K562 (cell line): ENCODE measurements around the gene SPINT1. TPM values are rescaled to one million over a fixed set of nuclear protein-coding genes. Genes with fewer than 3 reads are reported as not detected.
A peak's percentile ranks its signal among the peaks of the same experiment; 100 is the strongest.

Experiments used
- ATAC-seq: fragments of 200-7000 bp; cut with Tn5 transposase; 3 replicates; pipeline ENCODE4 v1.9.1; 2020; ENCODE audit warnings: moderate library complexity
- BruUV-seq: library from RNA; stranded (reverse); fragments of 400-500 nt; replicated peaks from 2 replicates; lab custom pipeline; 2021; lab: Mats Ljungman, UMichigan
- CTCF ChIA-PET: fragments of 300-600 bp; formaldehyde crosslinking; extraction: SDS; loops from one replicate; lab custom pipeline; 2021; ENCODE audit warnings: low intra/inter-chr PET ratio; lab: Yijun Ruan, JAX
- POLR2A ChIA-PET: fragments of 300-600, 350-650 bp; sonication (Branson Sonifier 250); formaldehyde crosslinking; extraction: SDS; loops from one replicate; lab custom pipeline; 2021; ENCODE audit warnings: antibody characterized with exemption, inconsistent platforms; lab: Yijun Ruan, JAX
- DNase-seq, 4 experiments: peaks; one replicate each; pipeline versions ENCODE4 v3.0.0 to v3.0.0-alpha.2; 2011 to 2018; ENCODE audit warnings: low spot score in 3 of 4, mixed read lengths in 3 of 4; ENCODE audit errors: extremely low read depth in 1 of 4
- FAIRE-seq: peaks from 2 replicates; lab custom pipeline; 2011; peaks lifted over from hg19 to GRCh38; lab: Jason Lieb, UNC
- H2AFZ ChIP-seq: 2 replicates; pipeline ENCODE4 v1.6.0; 2011; ENCODE audit warnings: low read depth, low read length, control low read depth, inconsistent platforms
- H3K27ac ChIP-seq: fragments of 200-600 bp; 3 replicates; pipeline ENCODE4 v1.8.0; 2011; ENCODE audit warnings: low read depth, mild to moderate bottlenecking, control low read depth, inconsistent platforms, low read length, moderate library complexity, mixed read lengths; ENCODE audit errors: extremely low read depth
- H3K27me3 ChIP-seq, 2 experiments: fragments of 300-600 bp in 1 of 2; 2 replicates in 1 of 2; 3 replicates in 1 of 2; pipeline versions ENCODE4 v1.6.0 to v1.8.0; 2011; ENCODE audit warnings: inconsistent platforms in 2 of 2, low read length in 2 of 2, mild to moderate bottlenecking in 1 of 2, mixed read lengths in 1 of 2, moderate library complexity in 1 of 2; ENCODE audit not compliant: control insufficient read depth in 2 of 2, insufficient read depth in 2 of 2
- H3K36me3 ChIP-seq: fragments of 300-600 bp; 3 replicates; pipeline ENCODE4 v1.8.0; 2011; ENCODE audit warnings: mild to moderate bottlenecking, low read length, inconsistent platforms; ENCODE audit not compliant: control insufficient read depth, insufficient read depth
- H3K4me1 ChIP-seq, 2 experiments: fragments of 200-600 bp in 1 of 2; replicated peaks in 1 of 2; 2 replicates in 1 of 2; 3 replicates in 1 of 2; pipeline versions ENCODE4 v1.5.1 to v1.8.0; 2011; ENCODE audit warnings: inconsistent platforms in 2 of 2, low read length in 2 of 2, mild to moderate bottlenecking in 1 of 2, mixed read lengths in 1 of 2, moderate library complexity in 1 of 2; ENCODE audit not compliant: control insufficient read depth in 2 of 2, insufficient read depth in 2 of 2
- H3K4me2 ChIP-seq: 2 replicates; pipeline ENCODE4 v1.6.1; 2011; ENCODE audit warnings: low read length, control low read depth, inconsistent platforms, mixed read lengths; ENCODE audit not compliant: insufficient read depth
- H3K4me3 ChIP-seq: fragments of 200-600 bp; sonication (generic), shearing (Covaris generic); 2 replicates; pipeline ENCODE4 v1.5.1; 2016; ENCODE audit warnings: control low read depth, inconsistent platforms
- H3K79me2 ChIP-seq: fragments of 200-600 bp; 3 replicates; pipeline ENCODE4 v1.8.0; 2011; ENCODE audit warnings: low read length, inconsistent platforms; ENCODE audit not compliant: control insufficient read depth, insufficient read depth
- H3K9ac ChIP-seq, 2 experiments: 2 replicates each; pipeline versions ENCODE4 v1.6.0 to v1.6.1; 2011; ENCODE audit warnings: low read depth in 2 of 2, low read length in 2 of 2, control low read depth in 1 of 2, inconsistent platforms in 1 of 2, mild to moderate bottlenecking in 1 of 2, mixed read lengths in 1 of 2; ENCODE audit not compliant: insufficient read depth in 1 of 2
- H3K9me1 ChIP-seq: one replicate; pipeline ENCODE4 v1.6.0; 2011; ENCODE audit warnings: inconsistent platforms, mild to moderate bottlenecking, low read length, moderate library complexity; ENCODE audit not compliant: control insufficient read depth, insufficient read depth
- H3K9me3 ChIP-seq: replicated peaks from 2 replicates; pipeline ENCODE4 v1.5.1; 2011; ENCODE audit warnings: low read depth, low read length, inconsistent platforms; ENCODE audit not compliant: control insufficient read depth, insufficient read depth
- H4K20me1 ChIP-seq: replicated peaks from 2 replicates; pipeline ENCODE4 v1.6.1; 2011; ENCODE audit warnings: low read length, inconsistent platforms, mixed read lengths; ENCODE audit not compliant: control insufficient read depth, insufficient read depth
- CBX1 ChIP-seq: sonication (generic); IDR thresholded peaks from 2 replicates; pipeline ENCODE4 v1.6.1; 2016; ENCODE audit warnings: antibody characterized with exemption, low read depth, mild to moderate bottlenecking
- CREB5 ChIP-seq: fragments of 250-450 bp; sonication (Bioruptor Pico); IDR thresholded peaks from 2 replicates; pipeline ENCODE4 v1.5.0; 2020; ENCODE audit warnings: mild to moderate bottlenecking
- FOXO4 ChIP-seq: fragments of 450-650 bp; formaldehyde crosslinking; IDR thresholded peaks from 2 replicates; pipeline ENCODE4 v1.4.0; 2020; ENCODE audit warnings: mild to moderate bottlenecking, moderate library complexity
- LEF1 ChIP-seq: fragments of 450-650 bp; IDR thresholded peaks from 2 replicates; pipeline ENCODE4 v1.6.1; 2016; ENCODE audit warnings: mild to moderate bottlenecking
- MNT ChIP-seq, 2 experiments: fragments of 450-650 bp; conservative IDR thresholded peaks; 2 replicates each; pipeline ENCODE4 v1.6.1; 2017; ENCODE audit warnings: mild to moderate bottlenecking in 2 of 2, moderate library complexity in 2 of 2
- POU5F1 ChIP-seq: fragments of 150-350 bp; IDR thresholded peaks from 2 replicates; pipeline ENCODE4 v1.6.1; 2014; ENCODE audit warnings: borderline replicate concordance, low read length, low read depth, mild to moderate bottlenecking; ENCODE audit not compliant: partially characterized antibody
- RBM25 ChIP-seq: fragments of 200-400 bp; formaldehyde crosslinking; IDR thresholded peaks from 2 replicates; pipeline ENCODE4 v1.6.1; 2018; ENCODE audit warnings: low read length, low read depth, moderate library complexity; ENCODE audit not compliant: severe bottlenecking
- RCOR1 ChIP-seq, 2 experiments: IDR thresholded peaks; 2 replicates each; pipeline ENCODE4 v1.6.1; 2012; ENCODE audit warnings: low read depth in 2 of 2, low read length in 2 of 2, borderline replicate concordance in 1 of 2, improper control_type of control experiment in 1 of 2
- SETDB1 ChIP-seq: IDR thresholded peaks from one replicate; pipeline ENCODE4 v1.6.1; 2012; ENCODE audit warnings: low read length, control low read depth, inconsistent platforms
- SMARCA5 ChIP-seq: fragments of 450-650 bp; IDR thresholded peaks from 2 replicates; pipeline ENCODE4 v1.6.1; 2016
- SPI1 ChIP-seq: IDR thresholded peaks from 2 replicates; pipeline ENCODE4 v1.6.1; 2011; ENCODE audit warnings: low read depth, low read length, control low read depth, borderline replicate concordance
- TCF7 ChIP-seq: sonication (generic); IDR thresholded peaks from 2 replicates; pipeline ENCODE4 v1.6.1; 2016; ENCODE audit warnings: antibody characterized with exemption, borderline replicate concordance
- ZNF175 ChIP-seq: fragments of 200-800 bp; sonication (Bioruptor generic); IDR thresholded peaks from 2 replicates; pipeline ENCODE4 v1.6.1; 2016; ENCODE audit warnings: low read depth, mild to moderate bottlenecking, missing genetic modification characterization, missing compliant biosample characterization
- ZNF282 ChIP-seq: sonication (generic); formaldehyde crosslinking; IDR thresholded peaks from 2 replicates; pipeline ENCODE4 v1.8.1; 2023; ENCODE audit warnings: missing genetic modification reagents
- ZNF57 ChIP-seq: fragments of 450-650 bp; formaldehyde crosslinking; IDR thresholded peaks from 2 replicates; pipeline ENCODE4 v1.4.0; 2020; ENCODE audit warnings: mild to moderate bottlenecking, moderate library complexity
- WGBS: fragments of 100-300 bp; shearing (Covaris generic); methylation state at CpG from one replicate; pipeline ENCODE4 v1.1.6; 2016; ENCODE audit warnings: low coverage, mixed read lengths; ENCODE audit not compliant: insufficient coverage; ENCODE audit errors: missing lambda C conversion rate; 5-methylcytosine and 5-hydroxymethylcytosine counted together
- in situ Hi-C: fragments of 300-500 bp; cut with MboI; formaldehyde crosslinking; loops from 4 replicates; pipeline ENCODE4 v1.15.0; 2018; ENCODE audit warnings: inconsistent platforms, mixed read lengths
- intact Hi-C: fragments of 100-400 bp; cut with micrococcal nuclease; formaldehyde crosslinking; loops from 2 replicates; pipeline ENCODE4 v1.14.2; 2022
- polyA plus RNA-seq, 8 experiments: library from polyadenylated mRNA; depleted of rRNA in 4 of 8; stranded (reverse) in 5 of 8; unstranded in 3 of 8; fragments of >200 nt; fragmentation: Nextera tagmentation in 2 of 8; fragmentation: Illumina TruSeq in 1 of 8; extraction: Ambion mirVana in 2 of 8; extraction: Trizol in 1 of 8; gene quantifications; 2 replicates each; pipeline versions ENCODE4 v1.2.1 to v1.2.3, GENCODE V29; 2011 to 2014; ENCODE audit warnings: inconsistent platforms in 1 of 8, missing spikeins in 1 of 8
- total RNA-seq, 7 experiments: library from RNA; depleted of rRNA in 6 of 7; stranded (reverse); fragments of >200 nt in 6 of 7; fragmentation: Illumina TruSeq in 2 of 7; extraction: Trizol in 2 of 7; gene quantifications; 2 replicates each; pipeline versions ENCODE4 v1.2.1 to v1.2.3, GENCODE V29; 2011 to 2021; ENCODE audit warnings: low replicate concordance in 1 of 7

The SPINT1 gene
- total and polyA plus RNA-seq, 9 of the 15 experiments (the other 6 are each of a cell fraction or from before 2014, with no cell fraction given): 0.78 to 4.5 (median 1.5) TPM

GRCh38 chr15:40807028-40807887, 36.6 kb upstream of the SPINT1 start, which contains the start of the genes DNAJC17 and ZFYVE19 (continued):
- TF ChIP-seq POU5F1 (peak; percentile 83), TCF7 (0 out of 2 replicates have a peak, but pooled peaks have one; percentile 13), MNT (conservative IDR thresholded peaks at IDR 0.05) (peak; percentile 34 to 77), ZNF175 (peak; percentile 77; the same call in 1 of the 2 replicates), SPI1 (no peak)

- POLR2A ChIA-PET: interaction anchor here (0.7 to 1.8 kb wide), 4 partner anchors 8 to 340 kb away, joined by 3 to 12 read pairs (median 3); no protein-coding TSS in a partner anchor
- TF ChIP-seq ZNF57 (CRISPR knock-in tag) (no peak), SMARCA5 (peak; percentile 84), LEF1 (0 out of 2 replicates have a peak, but pooled peaks have one; percentile 26), ZNF282 (CRISPR knock-in tag) (no peak), RCOR1 (IDR thresholded peaks at IDR 0.05; ENCODE audit: borderline replicate concordance in 1 of 2, low read depth in 2 of 2, low read length in 2 of 2) (peak in 1 of 2 experiments; percentile 63; a peak in 1 of 4 replicates), TCF7 (no peak), RBM25 (peak; percentile 86), CREB5 (no peak), CBX1 (peak; percentile 84; the same call in 1 of the 2 replicates), FOXO4 (CRISPR knock-in tag) (no peak), SETDB1 (no peak)
Observed at GRCh38 chr15:40807888-40808461, 35.9 kb upstream of the SPINT1 start.

More at GRCh38 chr15:40807888-40808461, 35.9 kb upstream of the SPINT1 start:
- CTCF ChIA-PET: no interaction called here
- Histone ChIP-seq H3K4me1 (peaks cover 15 to 17% of the 10 kb centered on the region in 2 experiments; a peak in 4 of 5 replicates), H3K27ac (peak overlapping the region; percentile 16; the same call in 2 of the 3 replicates), H3K4me2 (peak overlapping the region; percentile 98), H4K20me1 (no peaks in the 10 kb centered on the region), H3K79me2 (peaks cover 19% of the 10 kb centered on the region), H3K4me3 (peak overlapping the region; percentile 81), H3K9me3 (no peaks in the 10 kb centered on the region; the same call in 1 of the 2 replicates), H3K27me3 (no peaks in the 10 kb centered on the region), H3K9ac (peak overlapping the region; percentile 56 to 89), H2AFZ (peak overlapping the region; percentile 100), H3K36me3 (peaks cover 23% of the 10 kb centered on the region), H3K9me1 (no peaks in the 10 kb centered on the region)
- WGBS: 40% methylated on average over 16 of the region's 19 CpGs
- no TSS peak for BruUV-seq
- FAIRE-seq (no peak), ATAC-seq (no peak), DNase-seq (no peak)
- in situ Hi-C loops: no loop called here
- intact Hi-C loops: no loop called here
